Measurements from ENCODE around the gene GGCX. TPM values are rescaled to one million over a fixed set of nuclear protein-coding genes. Genes with fewer than 3 reads are reported as not detected.

The GGCX gene
- total and polyA plus RNA-seq, 2 donors (not counting 3 experiments of a cell fraction or from before 2014, with no cell fraction given) = 48.0 to 62.7 TPM

DNA sequence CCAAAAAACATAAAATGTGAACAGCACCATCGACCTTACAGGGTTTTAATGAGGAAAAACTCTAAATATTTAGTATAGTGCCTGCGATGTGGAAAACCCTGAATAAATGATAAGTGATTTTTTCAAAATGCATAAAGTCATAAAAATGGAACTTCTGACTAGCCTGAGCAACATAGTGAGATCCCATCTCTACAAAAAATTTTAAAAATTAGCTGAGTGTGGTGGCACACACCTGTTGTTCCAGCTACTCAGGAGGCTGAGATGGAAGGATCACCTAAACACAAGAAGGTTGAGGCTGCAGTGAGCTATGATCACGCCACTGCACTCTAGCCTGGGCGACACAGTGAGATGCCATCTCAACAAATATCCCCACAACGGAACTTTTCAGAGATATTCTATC is 4.2 kb downstream of the GGCX start:
- FAIRE-seq (no peak), DNase-seq (ENCODE audit: low read depth, low spot score) (no peak)
- Histone ChIP-seq H3K9me1 (replicated peaks; ENCODE audit: control insufficient read depth, extremely low read depth, insufficient read depth, low read length) (no peaks in the 10 kb centered on the region), H3K4me3 (replicated peaks in 1 of 3; ENCODE audit: insufficient read depth in 1 of 3, low read depth in 1 of 3, low read length in 3 of 3) (no peak overlapping the region), H3K36me3 (ENCODE audit: control insufficient read depth in 2 of 2, extremely low read depth in 1 of 2, insufficient read depth in 2 of 2, low read length in 2 of 2) (peaks cover 10 to 31% of the 10 kb centered on the region in 2 experiments), H3K4me2 (ENCODE audit: insufficient read depth, low read length) (no peak overlapping the region), H3K9me3 (replicated peaks; ENCODE audit: control insufficient read depth, insufficient read depth, low read length) (no peaks in the 10 kb centered on the region), H3K27ac (ENCODE audit: insufficient read depth, low read depth, low read length) (no peak overlapping the region), H3K4me1 (ENCODE audit: control insufficient read depth, extremely low read depth, insufficient read depth, low read length) (peaks cover 12% of the 10 kb centered on the region), H3K27me3 (ENCODE audit: control insufficient read depth in 2 of 2, insufficient read depth in 2 of 2, low read length in 2 of 2) (no peaks in the 10 kb centered on the region), H4K20me1 (replicated peaks; ENCODE audit: control insufficient read depth, extremely low read depth, insufficient read depth, low read length) (no peaks in the 10 kb centered on the region), H3K79me2 (ENCODE audit: control insufficient read depth, insufficient read depth, low read length) (peaks cover 26% of the 10 kb centered on the region), H3K9ac (replicated peaks; ENCODE audit: extremely low read depth, insufficient read depth, low read length) (no peak overlapping the region), H2AFZ (ENCODE audit: low read depth, low read length) (no peak overlapping the region)
- CTCF ChIA-PET = interaction anchor here (1.1 to 2.4 kb wide), 3 partner anchors 9 to 143 kb away, joined by 3 to 16 read pairs (median 4); no protein-coding TSS in a partner anchor
- intact Hi-C loops (cut with micrococcal nuclease) (no loop called here), dilution Hi-C loops (cut with MboI; ENCODE audit: extremely low pct_ligation_motif_present, low sequenced_read_pairs) (no loop called here)
- BruUV-seq (replicated peaks) = no TSS peak
- POLR2A ChIA-PET = interaction anchor here (2.8 kb wide), 1 partner anchor 18 kb away, joined by 8 read pairs; the partner anchor contains the start of gene MAT2A
- TF ChIP-seq, protein P1, sequence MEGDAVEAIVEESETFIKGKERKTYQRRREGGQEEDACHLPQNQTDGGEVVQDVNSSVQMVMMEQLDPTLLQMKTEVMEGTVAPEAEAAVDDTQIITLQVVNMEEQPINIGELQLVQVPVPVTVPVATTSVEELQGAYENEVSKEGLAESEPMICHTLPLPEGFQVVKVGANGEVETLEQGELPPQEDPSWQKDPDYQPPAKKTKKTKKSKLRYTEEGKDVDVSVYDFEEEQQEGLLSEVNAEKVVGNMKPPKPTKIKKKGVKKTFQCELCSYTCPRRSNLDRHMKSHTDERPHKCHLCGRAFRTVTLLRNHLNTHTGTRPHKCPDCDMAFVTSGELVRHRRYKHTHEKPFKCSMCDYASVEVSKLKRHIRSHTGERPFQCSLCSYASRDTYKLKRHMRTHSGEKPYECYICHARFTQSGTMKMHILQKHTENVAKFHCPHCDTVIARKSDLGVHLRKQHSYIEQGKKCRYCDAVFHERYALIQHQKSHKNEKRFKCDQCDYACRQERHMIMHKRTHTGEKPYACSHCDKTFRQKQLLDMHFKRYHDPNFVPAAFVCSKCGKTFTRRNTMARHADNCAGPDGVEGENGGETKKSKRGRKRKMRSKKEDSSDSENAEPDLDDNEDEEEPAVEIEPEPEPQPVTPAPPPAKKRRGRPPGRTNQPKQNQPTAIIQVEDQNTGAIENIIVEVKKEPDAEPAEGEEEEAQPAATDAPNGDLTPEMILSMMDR (IDR thresholded peaks at IDR 0.05; ENCODE audit: extremely low read depth in 1 of 2, insufficient read depth in 1 of 2, low read depth in 1 of 2, low read length in 2 of 2) = no peak
- TF ChIP-seq POLR2A (IDR thresholded peaks at IDR 0.05; ENCODE audit: low read depth, low read length) (no peak), JUN (IDR thresholded peaks at IDR 0.05; ENCODE audit: borderline replicate concordance, insufficient read depth, insufficient read length, low read depth) (no peak), EZH2 (IDR thresholded peaks at IDR 0.05; ENCODE audit: borderline replicate concordance, low read depth, low read length, severe bottlenecking) (no peak), FOS (IDR thresholded peaks at IDR 0.05; ENCODE audit: borderline replicate concordance, insufficient read depth, low read length) (no peak), MYC (IDR thresholded peaks at IDR 0.05; ENCODE audit: low read depth, low read length) (no peak), GATA2 (IDR thresholded peaks at IDR 0.05; ENCODE audit: insufficient read depth, insufficient read length, low read depth, low read length) (no peak), POLR2AphosphoS5 (IDR thresholded peaks at IDR 0.05; ENCODE audit: insufficient read depth, low read depth, low read length) (no peak)
- TF ChIP-seq, protein P2, sequence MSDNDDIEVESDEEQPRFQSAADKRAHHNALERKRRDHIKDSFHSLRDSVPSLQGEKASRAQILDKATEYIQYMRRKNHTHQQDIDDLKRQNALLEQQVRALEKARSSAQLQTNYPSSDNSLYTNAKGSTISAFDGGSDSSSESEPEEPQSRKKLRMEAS (IDR thresholded peaks at IDR 0.05; ENCODE audit: insufficient read depth, insufficient read length) = no peak
